ENCODE results near the gene CAPN2.
"Not testable (repeated sequence)": the region's sequence is repeated elsewhere in the genome, so short reads cannot be mapped to it uniquely, and the experiment has no call there.

CAPN2 gene

DNA sequence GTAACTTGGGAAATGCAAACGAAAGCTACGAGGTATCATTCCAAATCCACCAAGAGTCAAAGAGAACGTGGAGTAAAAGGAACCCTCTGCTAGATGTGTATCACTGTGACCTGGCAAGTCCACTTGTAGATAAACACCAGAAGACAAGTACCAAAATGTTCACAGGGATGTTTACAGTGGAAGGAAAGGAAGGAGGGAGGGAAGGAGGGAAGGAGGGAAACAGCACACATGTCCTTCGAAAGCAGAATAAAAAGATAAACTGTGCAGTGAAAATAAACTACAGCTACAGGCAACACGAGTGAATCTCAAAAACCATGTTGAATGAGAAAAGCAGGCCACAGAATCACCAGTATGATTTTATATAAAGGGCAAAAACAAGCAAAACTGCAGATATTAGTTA, 73.5 kb downstream of the CAPN2 start:
- no peaks in the 10 kb centered on the region for H3K4me1 ChIP-seq (ENCODE audit: control insufficient read depth in 1 of 2, insufficient read depth in 2 of 2, low read length in 2 of 2)
- no peak overlapping the region for H3K9ac ChIP-seq (ENCODE audit: low read depth in 1 of 2, low read length in 2 of 2)
- no peak overlapping the region for H3K27ac ChIP-seq (ENCODE audit: low read depth, low read length)
- H3K9me3 ChIP-seq (ENCODE audit: control insufficient read depth in 1 of 2, low read length in 2 of 2) = no peaks in the 10 kb centered on the region
- peaks cover 19 to 46% of the 10 kb centered on the region in 2 donors for H3K36me3 ChIP-seq (ENCODE audit: control insufficient read depth in 1 of 2, insufficient read depth in 2 of 2, low read length in 2 of 2)
- H3K4me3 ChIP-seq (ENCODE audit: low read depth in 1 of 2, low read length in 2 of 2) = no peak overlapping the region
- H3K27me3 ChIP-seq (ENCODE audit: control insufficient read depth in 1 of 2, insufficient read depth in 2 of 2, low read length in 2 of 2) = no peaks in the 10 kb centered on the region

DNA sequence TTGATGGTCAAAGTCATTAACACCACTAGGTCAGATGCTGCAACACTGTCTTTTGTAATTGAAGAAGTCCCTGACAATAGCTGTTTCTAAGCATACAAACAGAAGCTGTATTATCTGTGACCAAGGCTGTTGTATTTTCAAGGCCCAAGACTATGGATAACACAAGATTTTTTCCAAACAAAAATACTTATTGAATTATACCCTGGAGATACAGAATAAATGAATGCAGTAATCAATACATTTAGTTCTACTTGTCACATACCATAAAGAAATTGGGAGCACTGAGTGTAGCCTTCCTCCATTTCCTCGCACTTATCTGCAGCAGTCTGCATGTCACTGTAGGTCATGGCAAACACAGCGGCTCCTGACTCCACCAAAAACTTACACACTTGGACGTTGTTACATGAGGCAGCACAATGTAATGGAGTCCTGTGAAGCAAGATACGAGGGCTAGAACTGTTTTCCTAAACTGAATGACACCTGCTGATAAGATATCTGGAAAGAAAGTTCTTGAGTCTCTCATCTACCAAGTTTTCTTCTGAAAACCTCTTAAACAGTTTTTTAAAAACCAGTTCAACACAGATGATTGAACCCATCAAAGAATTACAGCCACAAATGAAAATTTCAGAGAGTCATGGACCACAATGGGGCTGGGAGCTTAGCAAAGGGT, 76.5 kb downstream of the CAPN2 start:
- Histone ChIP-seq H3K36me3 (ENCODE audit: control insufficient read depth in 1 of 2, insufficient read depth in 2 of 2, low read length in 2 of 2) (peaks cover 2 to 39% of the 10 kb centered on the region in 2 donors), H3K9me3 (ENCODE audit: control insufficient read depth in 1 of 2, low read length in 2 of 2) (no peaks in the 10 kb centered on the region), H3K4me1 (ENCODE audit: control insufficient read depth in 1 of 2, insufficient read depth in 2 of 2, low read length in 2 of 2) (no peaks in the 10 kb centered on the region), H3K9ac (ENCODE audit: low read depth in 1 of 2, low read length in 2 of 2) (no peak overlapping the region), H3K4me3 (ENCODE audit: low read depth in 1 of 2, low read length in 2 of 2) (no peak overlapping the region), H3K27ac (ENCODE audit: low read depth, low read length) (no peak overlapping the region), H3K27me3 (ENCODE audit: control insufficient read depth in 1 of 2, insufficient read depth in 2 of 2, low read length in 2 of 2) (no peaks in the 10 kb centered on the region)

DNA sequence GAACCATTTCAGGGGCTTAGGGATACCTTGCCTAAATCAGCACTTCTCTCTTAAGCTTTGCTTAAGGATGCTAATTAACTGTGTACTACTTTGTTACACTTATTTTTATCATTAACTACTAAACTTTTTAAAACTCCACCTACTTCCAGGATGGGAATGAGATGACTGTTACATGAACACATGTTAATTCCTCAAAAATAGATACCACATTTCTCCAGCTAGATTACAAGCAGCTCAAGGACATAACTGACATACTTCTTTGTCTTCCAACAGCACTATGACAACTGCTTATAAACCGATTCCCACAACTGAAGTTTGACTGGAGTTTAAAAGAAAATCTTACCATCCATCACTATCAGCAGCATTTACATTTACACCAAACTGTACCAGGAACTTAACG, 79.7 kb downstream of the CAPN2 start:
- Histone ChIP-seq H3K9me3 (ENCODE audit: control insufficient read depth in 1 of 2, low read length in 2 of 2) (no peaks in the 10 kb centered on the region), H3K9ac (ENCODE audit: low read depth in 1 of 2, low read length in 2 of 2) (no peak overlapping the region), H3K4me3 (ENCODE audit: low read depth in 1 of 2, low read length in 2 of 2) (no peak overlapping the region), H3K27ac (ENCODE audit: low read depth, low read length) (no peak overlapping the region), H3K27me3 (ENCODE audit: control insufficient read depth in 1 of 2, insufficient read depth in 2 of 2, low read length in 2 of 2) (no peaks in the 10 kb centered on the region), H3K36me3 (ENCODE audit: control insufficient read depth in 1 of 2, insufficient read depth in 2 of 2, low read length in 2 of 2) (peaks cover 7 to 41% of the 10 kb centered on the region in 2 donors), H3K4me1 (ENCODE audit: control insufficient read depth in 1 of 2, insufficient read depth in 2 of 2, low read length in 2 of 2) (no peaks in the 10 kb centered on the region)

DNA sequence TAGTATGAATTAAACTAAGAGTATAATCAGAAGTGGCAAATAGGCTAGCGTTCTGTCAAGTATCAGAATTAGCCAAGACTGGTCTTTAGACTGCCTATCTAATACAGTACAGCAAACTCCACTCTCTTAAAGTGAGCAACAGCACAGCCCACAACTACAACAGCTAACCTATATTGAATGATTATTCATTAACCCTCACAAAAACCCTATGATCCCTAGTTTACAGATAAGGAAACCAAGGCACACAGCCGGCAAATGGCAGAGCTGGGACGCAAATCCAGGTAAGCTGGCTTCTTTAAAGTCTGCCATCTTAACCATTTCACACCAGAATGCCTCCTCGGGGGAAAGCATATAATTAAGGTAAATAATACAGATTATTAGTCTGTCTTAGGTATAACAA, 81.4 kb downstream of the CAPN2 start:
- H3K4me3 ChIP-seq (ENCODE audit: low read depth in 1 of 2, low read length in 2 of 2) = no peak overlapping the region
- H3K27me3 ChIP-seq (ENCODE audit: control insufficient read depth in 1 of 2, insufficient read depth in 2 of 2, low read length in 2 of 2) = no peaks in the 10 kb centered on the region
- H3K9ac ChIP-seq (ENCODE audit: low read depth in 1 of 2, low read length in 2 of 2) = no peak overlapping the region
- no peaks in the 10 kb centered on the region for H3K9me3 ChIP-seq (ENCODE audit: control insufficient read depth in 1 of 2, low read length in 2 of 2)
- H3K4me1 ChIP-seq (ENCODE audit: control insufficient read depth in 1 of 2, insufficient read depth in 2 of 2, low read length in 2 of 2) = no peaks in the 10 kb centered on the region
- peaks cover 15 to 44% of the 10 kb centered on the region in 2 donors for H3K36me3 ChIP-seq (ENCODE audit: control insufficient read depth in 1 of 2, insufficient read depth in 2 of 2, low read length in 2 of 2)
- no peak overlapping the region for H3K27ac ChIP-seq (ENCODE audit: low read depth, low read length)

DNA sequence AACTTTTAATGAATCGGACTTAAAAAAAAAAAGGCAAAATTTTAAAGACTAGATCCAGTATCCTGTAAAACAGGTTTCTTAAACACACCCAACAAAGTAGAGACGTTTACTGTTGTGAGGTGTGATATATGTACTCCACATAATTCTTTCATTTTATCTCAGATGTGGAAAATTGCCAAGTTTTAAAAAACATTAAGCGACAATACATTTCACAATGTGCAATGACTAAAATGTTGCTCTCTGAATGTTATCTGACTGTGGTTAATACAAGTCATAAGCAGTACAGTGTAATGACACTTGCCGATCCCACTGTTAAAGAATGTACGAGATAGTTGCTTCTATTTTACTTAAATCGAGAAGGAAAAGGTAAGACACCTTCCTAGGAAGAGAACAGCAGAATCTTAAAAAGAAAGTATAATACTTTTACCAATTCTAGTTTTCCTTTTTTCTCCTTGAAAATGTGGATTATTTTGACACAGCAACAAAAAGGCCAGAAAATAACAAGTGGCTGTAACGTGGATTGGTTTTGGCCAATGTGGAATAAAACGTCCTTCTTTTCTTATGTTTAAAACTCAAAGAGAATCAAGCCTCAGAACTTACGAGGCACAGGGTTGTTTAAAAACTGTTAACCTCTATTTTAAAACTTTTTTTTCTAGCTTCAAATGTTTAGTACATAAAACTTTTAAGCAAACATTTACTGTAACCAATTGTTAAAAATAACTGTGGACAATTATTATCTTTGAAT, 82.0 kb downstream of the CAPN2 start:
- no peaks in the 10 kb centered on the region for H3K27me3 ChIP-seq (ENCODE audit: control insufficient read depth in 1 of 2, insufficient read depth in 2 of 2, low read length in 2 of 2)
- no peak overlapping the region for H3K27ac ChIP-seq (ENCODE audit: low read depth, low read length)
- no peak overlapping the region for H3K9ac ChIP-seq (ENCODE audit: low read depth in 1 of 2, low read length in 2 of 2)
- H3K4me1 ChIP-seq (ENCODE audit: control insufficient read depth in 1 of 2, insufficient read depth in 2 of 2, low read length in 2 of 2) = no peaks in the 10 kb centered on the region
- H3K9me3 ChIP-seq (ENCODE audit: control insufficient read depth in 1 of 2, low read length in 2 of 2) = no peaks in the 10 kb centered on the region
- H3K36me3 ChIP-seq (ENCODE audit: control insufficient read depth in 1 of 2, insufficient read depth in 2 of 2, low read length in 2 of 2) = peaks cover 17 to 44% of the 10 kb centered on the region in 2 donors
- no peak overlapping the region for H3K4me3 ChIP-seq (ENCODE audit: low read depth in 1 of 2, low read length in 2 of 2)

DNA sequence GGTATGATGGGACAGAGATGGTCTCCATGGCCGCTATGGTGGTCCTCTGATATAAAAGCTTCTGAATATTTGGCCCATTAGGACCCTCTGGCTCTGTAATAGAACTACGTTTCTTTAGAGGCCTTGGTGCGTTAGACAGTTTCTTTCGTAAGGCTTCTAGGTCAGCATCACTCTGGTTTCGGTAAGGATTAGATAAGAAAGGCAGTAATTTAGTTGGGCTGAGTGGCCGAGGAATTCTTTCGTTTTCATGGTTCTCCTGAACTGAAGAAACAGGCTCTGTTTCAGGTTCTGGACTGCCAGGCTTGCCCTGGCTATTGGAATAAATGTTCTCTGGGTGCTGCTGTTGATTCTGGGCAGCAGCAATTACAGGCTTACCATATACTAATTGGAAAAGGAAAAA, 83.9 kb downstream of the CAPN2 start:
- Histone ChIP-seq H3K36me3 (ENCODE audit: control insufficient read depth in 1 of 2, insufficient read depth in 2 of 2, low read length in 2 of 2) (peaks cover 29 to 58% of the 10 kb centered on the region in 2 donors), H3K4me3 (ENCODE audit: low read depth in 1 of 2, low read length in 2 of 2) (no peak overlapping the region), H3K9me3 (ENCODE audit: control insufficient read depth in 1 of 2, low read length in 2 of 2) (no peaks in the 10 kb centered on the region), H3K4me1 (ENCODE audit: control insufficient read depth in 1 of 2, insufficient read depth in 2 of 2, low read length in 2 of 2) (no peaks in the 10 kb centered on the region), H3K27ac (ENCODE audit: low read depth, low read length) (no peak overlapping the region), H3K27me3 (ENCODE audit: control insufficient read depth in 1 of 2, insufficient read depth in 2 of 2, low read length in 2 of 2) (no peaks in the 10 kb centered on the region), H3K9ac (ENCODE audit: low read depth in 1 of 2, low read length in 2 of 2) (no peak overlapping the region)

DNA sequence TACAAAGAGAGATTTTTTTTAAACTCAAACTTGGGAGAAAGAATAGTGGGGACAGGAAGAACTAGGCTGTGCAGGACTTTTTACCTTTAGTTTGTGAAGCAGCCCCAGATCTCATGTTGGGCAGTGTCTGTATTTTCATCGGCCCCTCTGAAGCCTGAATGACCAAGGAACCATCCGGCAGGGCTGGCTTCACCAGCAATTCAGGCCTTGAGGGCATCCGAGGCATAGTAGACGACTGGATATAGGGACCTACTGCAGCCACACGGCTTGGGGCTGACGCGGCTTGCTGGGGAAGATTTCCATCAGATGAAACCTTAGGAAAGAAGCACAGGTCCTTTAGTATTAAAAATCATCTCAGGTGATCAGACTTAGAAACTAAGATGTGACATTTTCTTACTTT, 89.7 kb downstream of the CAPN2 start:
- H3K36me3 ChIP-seq (ENCODE audit: control insufficient read depth in 1 of 2, insufficient read depth in 2 of 2, low read length in 2 of 2) = peaks cover 51 to 71% of the 10 kb centered on the region in 2 donors
- no peak overlapping the region for H3K4me3 ChIP-seq (ENCODE audit: low read depth in 1 of 2, low read length in 2 of 2)
- no peak overlapping the region for H3K9ac ChIP-seq (ENCODE audit: low read depth in 1 of 2, low read length in 2 of 2)
- H3K9me3 ChIP-seq (ENCODE audit: control insufficient read depth in 1 of 2, low read length in 2 of 2) = no peaks in the 10 kb centered on the region
- no peaks in the 10 kb centered on the region for H3K27me3 ChIP-seq (ENCODE audit: control insufficient read depth in 1 of 2, insufficient read depth in 2 of 2, low read length in 2 of 2)
- no peaks in the 10 kb centered on the region for H3K4me1 ChIP-seq (ENCODE audit: control insufficient read depth in 1 of 2, insufficient read depth in 2 of 2, low read length in 2 of 2)
- H3K27ac ChIP-seq (ENCODE audit: low read depth, low read length) = no peak overlapping the region

DNA sequence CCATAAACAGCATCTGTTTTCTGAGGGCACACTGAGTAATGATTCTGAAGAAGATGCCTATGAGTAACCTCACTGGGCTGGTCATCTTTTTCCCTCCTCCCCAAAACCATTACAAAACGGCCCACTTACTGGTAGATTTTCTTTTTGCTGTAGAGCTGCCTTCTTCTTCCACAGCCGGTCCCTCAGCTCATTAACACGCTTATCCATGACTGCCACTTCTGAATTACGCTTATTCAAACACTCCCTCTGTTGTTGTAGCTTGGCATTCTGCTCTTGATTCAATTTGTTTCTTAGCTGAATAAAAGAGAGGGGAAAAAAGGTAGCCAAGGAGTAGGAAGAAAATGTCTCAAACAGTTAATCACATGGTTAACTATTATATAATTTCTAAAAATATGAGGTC, 90.3 kb downstream of the CAPN2 start:
- peaks cover 51 to 71% of the 10 kb centered on the region in 2 donors for H3K36me3 ChIP-seq (ENCODE audit: control insufficient read depth in 1 of 2, insufficient read depth in 2 of 2, low read length in 2 of 2)
- no peak overlapping the region for H3K27ac ChIP-seq (ENCODE audit: low read depth, low read length)
- H3K4me3 ChIP-seq (ENCODE audit: low read depth in 1 of 2, low read length in 2 of 2) = no peak overlapping the region
- no peaks in the 10 kb centered on the region for H3K27me3 ChIP-seq (ENCODE audit: control insufficient read depth in 1 of 2, insufficient read depth in 2 of 2, low read length in 2 of 2)
- H3K9me3 ChIP-seq (ENCODE audit: control insufficient read depth in 1 of 2, low read length in 2 of 2) = no peaks in the 10 kb centered on the region
- no peaks in the 10 kb centered on the region for H3K4me1 ChIP-seq (ENCODE audit: control insufficient read depth in 1 of 2, insufficient read depth in 2 of 2, low read length in 2 of 2)
- H3K9ac ChIP-seq (ENCODE audit: low read depth in 1 of 2, low read length in 2 of 2) = no peak overlapping the region

DNA sequence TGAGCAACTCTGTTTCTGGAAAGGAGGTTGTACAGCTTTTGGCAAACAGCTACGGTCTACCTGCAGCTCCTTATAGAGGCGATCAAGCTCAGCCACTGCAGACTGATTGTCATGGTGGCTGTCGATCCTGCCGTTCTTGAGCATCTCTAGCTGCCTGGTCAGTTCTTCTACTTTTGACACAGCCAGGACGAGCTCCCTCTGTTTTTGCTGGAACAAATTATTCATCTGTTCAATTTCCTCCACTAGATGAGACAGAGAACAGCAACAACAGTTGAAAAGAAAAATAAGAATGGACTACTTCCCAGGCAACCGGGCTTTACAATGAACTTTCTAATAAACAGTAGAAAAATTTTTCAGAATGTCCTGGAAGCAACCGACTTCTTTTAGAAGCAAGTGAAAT, 90.9 kb downstream of the CAPN2 start:
- Histone ChIP-seq H3K4me3 (ENCODE audit: low read depth in 1 of 2, low read length in 2 of 2) (no peak overlapping the region), H3K9me3 (ENCODE audit: control insufficient read depth in 1 of 2, low read length in 2 of 2) (no peaks in the 10 kb centered on the region), H3K27ac (ENCODE audit: low read depth, low read length) (no peak overlapping the region), H3K4me1 (ENCODE audit: control insufficient read depth in 1 of 2, insufficient read depth in 2 of 2, low read length in 2 of 2) (no peaks in the 10 kb centered on the region), H3K27me3 (ENCODE audit: control insufficient read depth in 1 of 2, insufficient read depth in 2 of 2, low read length in 2 of 2) (no peaks in the 10 kb centered on the region), H3K36me3 (ENCODE audit: control insufficient read depth in 1 of 2, insufficient read depth in 2 of 2, low read length in 2 of 2) (peaks cover 46 to 65% of the 10 kb centered on the region in 2 donors), H3K9ac (ENCODE audit: low read depth in 1 of 2, low read length in 2 of 2) (no peak overlapping the region)

DNA sequence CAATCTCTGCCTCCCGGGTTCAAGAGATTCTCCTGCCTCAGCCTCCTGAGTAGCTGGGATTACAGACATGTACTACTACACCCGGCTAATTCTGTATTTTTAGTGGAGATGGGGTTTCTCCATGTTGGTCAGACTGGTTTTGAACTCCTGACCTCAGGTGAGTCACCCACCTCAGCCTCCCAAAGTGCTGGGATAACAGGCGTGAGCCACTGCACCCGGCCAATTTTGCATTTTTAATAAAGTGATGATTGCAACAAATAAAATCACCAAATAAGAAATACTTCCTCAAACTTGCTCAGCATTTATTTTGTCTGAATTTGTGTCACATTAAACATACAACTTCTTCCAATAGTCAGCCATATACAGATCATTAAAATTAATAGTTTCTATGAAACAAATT, 97.6 kb downstream of the CAPN2 start:
- H3K9ac ChIP-seq (ENCODE audit: low read depth in 1 of 2, low read length in 2 of 2); H3K4me1 ChIP-seq (ENCODE audit: control insufficient read depth in 1 of 2, insufficient read depth in 2 of 2, low read length in 2 of 2); H3K4me3 ChIP-seq (ENCODE audit: low read depth in 1 of 2, low read length in 2 of 2); H3K27me3 ChIP-seq (ENCODE audit: control insufficient read depth in 1 of 2, insufficient read depth in 2 of 2, low read length in 2 of 2); H3K9me3 ChIP-seq (ENCODE audit: control insufficient read depth in 1 of 2, low read length in 2 of 2); H3K27ac ChIP-seq (ENCODE audit: low read depth, low read length): not testable (repeated sequence)
- peaks cover 16 to 30% of the 10 kb centered on the region in 2 donors for H3K36me3 ChIP-seq (ENCODE audit: control insufficient read depth in 1 of 2, insufficient read depth in 2 of 2, low read length in 2 of 2)

Data from duodenal mucosa (tissue), 2 donors.